Small intestine (tissue), 7 donors: ENCODE results near the gene MCMBP. TPM values are rescaled to one million over a fixed set of nuclear protein-coding genes. Genes with fewer than 3 reads are reported as not detected.

Experiments
- DNase-seq, 2 donors: peaks; one replicate each; pipeline versions ENCODE4 v3.0.0 to v3.0.0-alpha.2; 2013
- FAIRE-seq: peaks from 2 replicates; lab custom pipeline; 2012; peaks lifted over from hg19 to GRCh38; lab: Jason Lieb, UNC
- H3K27ac ChIP-seq, 3 donors: one replicate each; pipeline ENCODE4 v1.5.1; 2013; ENCODE audit warnings: low read length in 2 of 3, mild to moderate bottlenecking in 2 of 3, control low read depth in 1 of 3, inconsistent platforms in 1 of 3, low read depth in 1 of 3, moderate library complexity in 1 of 3
- H3K27me3 ChIP-seq, 3 donors: one replicate each; pipeline ENCODE4 v1.6.1; 2013; ENCODE audit warnings: low read length in 3 of 3, inconsistent platforms in 1 of 3; ENCODE audit not compliant: control insufficient read depth in 3 of 3, insufficient read depth in 3 of 3
- H3K36me3 ChIP-seq, 3 donors: one replicate each; pipeline ENCODE4 v1.6.1; 2013; ENCODE audit warnings: low read length in 3 of 3, inconsistent platforms in 1 of 3, low read depth in 1 of 3, mild to moderate bottlenecking in 1 of 3, moderate library complexity in 1 of 3; ENCODE audit not compliant: control insufficient read depth in 3 of 3, insufficient read depth in 2 of 3
- H3K4me1 ChIP-seq, 3 donors: one replicate each; pipeline ENCODE4 v1.6.1; 2013; ENCODE audit warnings: low read length in 2 of 3, inconsistent platforms in 1 of 3, low read depth in 1 of 3, mild to moderate bottlenecking in 1 of 3, moderate library complexity in 1 of 3; ENCODE audit not compliant: control insufficient read depth in 3 of 3, insufficient read depth in 2 of 3
- H3K4me3 ChIP-seq, 3 donors: one replicate each; pipeline ENCODE4 v1.5.1; 2013; ENCODE audit warnings: low read length in 3 of 3, control low read depth in 1 of 3, inconsistent platforms in 1 of 3, low read depth in 1 of 3, mild to moderate bottlenecking in 1 of 3, moderate library complexity in 1 of 3
- H3K9me3 ChIP-seq, 2 donors: one replicate each; pipeline ENCODE4 v1.6.1; 2013; ENCODE audit warnings: low read depth in 1 of 2, low read length in 1 of 2; ENCODE audit not compliant: control insufficient read depth in 2 of 2, insufficient read depth in 1 of 2
- WGBS, 3 donors: extraction: QIAGEN DNeasy Blood & Tissue Kit; methylation state at CpG; one replicate each; pipeline ENCODE4 v1.1.7; 2013; 5-methylcytosine and 5-hydroxymethylcytosine counted together
- polyA plus RNA-seq, 4 donors: library from polyadenylated mRNA; stranded (reverse) in 3 of 4; unstranded in 1 of 4; fragments of 200-250 nt in 3 of 4; fragments of 120-200 nt in 1 of 4; gene quantifications; one replicate each; pipeline versions ENCODE4 v1.2.1 to v1.2.3, GENCODE V29; 2013
- donor health status: healthy with polysubstance abuse.
- donor health status: control.
- donor health status: control.
- donor health status: Bipolar disorder and iron deficiency.
- donor health status: healthy.

MCMBP gene
- polyA plus RNA-seq, 4 donors = 21.5 to 37.6 (median 25.8) TPM

GRCh38 chr10:119834188-119834587 is 38.5 kb downstream of the MCMBP start:
- Histone ChIP-seq H3K36me3 (peaks cover 17 to 46% (median 37%) of the 10 kb centered on the region in 3 donors), H3K27me3 (no peaks in the 10 kb centered on the region), H3K9me3 (no peaks in the 10 kb centered on the region), H3K4me1 (no peaks in the 10 kb centered on the region), H3K27ac (no peak overlapping the region), H3K4me3 (no peak overlapping the region)
- WGBS, 3 donors = 81 to 84% (median 83%) methylated on average over 4 of the region's 4 CpGs
- no peak for DNase-seq
- no peak for FAIRE-seq

GRCh38 chr10:119832951-119833350 is 39.7 kb downstream of the MCMBP start:
- Histone ChIP-seq H3K27me3 (no peaks in the 10 kb centered on the region), H3K4me3 (no peak overlapping the region), H3K9me3 (no peaks in the 10 kb centered on the region), H3K36me3 (peaks cover 14 to 49% (median 32%) of the 10 kb centered on the region in 3 donors), H3K27ac (no peak overlapping the region), H3K4me1 (no peaks in the 10 kb centered on the region)
- WGBS, 3 donors = 85 to 89% (median 86%) methylated on average over 2 of the region's 2 CpGs
- DNase-seq (no peak), FAIRE-seq (no peak)

GRCh38 chr10:119831656-119832055 is 41.0 kb downstream of the MCMBP start:
- H3K36me3 ChIP-seq = peaks cover 14 to 44% (median 34%) of the 10 kb centered on the region in 3 donors
- FAIRE-seq = no peak

GRCh38 chr10:119830851-119831250 is 41.8 kb downstream of the MCMBP start:
- Histone ChIP-seq H3K4me3 (no peak overlapping the region), H3K9me3 (no peaks in the 10 kb centered on the region), H3K4me1 (no peaks in the 10 kb centered on the region), H3K27me3 (no peaks in the 10 kb centered on the region), H3K27ac (no peak overlapping the region), H3K36me3 (peaks cover 14 to 43% (median 31%) of the 10 kb centered on the region in 3 donors)
- FAIRE-seq (no peak), DNase-seq (no peak)
- 93 to 99% (median 97%) methylated on average over 4 of the region's 4 CpGs for WGBS, 3 donors

More at GRCh38 chr10:119831656-119832055, 41.0 kb downstream of the MCMBP start:
- WGBS, 3 donors = 90 to 93% (median 91%) methylated on average over 11 of the region's 11 CpGs
- no peaks in the 10 kb centered on the region for H3K27me3 ChIP-seq
- no peak overlapping the region for H3K27ac ChIP-seq
- no peaks in the 10 kb centered on the region for H3K4me1 ChIP-seq
- no peak overlapping the region for H3K4me3 ChIP-seq
- no peak for DNase-seq
- H3K9me3 ChIP-seq = no peaks in the 10 kb centered on the region

- no peak overlapping the region for H3K27ac ChIP-seq
- H3K4me1 ChIP-seq = no peaks in the 10 kb centered on the region
- H3K36me3 ChIP-seq = peaks cover 14 to 38% (median 23%) of the 10 kb centered on the region in 3 donors
- no peak for FAIRE-seq
- WGBS, 3 donors = 87 to 90% (median 88%) methylated on average over 7 of the region's 7 CpGs
- no peaks in the 10 kb centered on the region for H3K27me3 ChIP-seq
- DNase-seq = no peak
- no peak overlapping the region for H3K4me3 ChIP-seq
- H3K9me3 ChIP-seq = no peaks in the 10 kb centered on the region
Observed at GRCh38 chr10:119829429-119829828, 43.2 kb downstream of the MCMBP start.

- H3K27ac ChIP-seq = no peak overlapping the region
- DNase-seq = no peak
- WGBS, 3 donors = 80 to 90% (median 84%) methylated on average over 4 of the region's 4 CpGs
Observed at GRCh38 chr10:119827430-119827829, 45.2 kb downstream of the MCMBP start.

GRCh38 chr10:119826771-119827170 is 45.9 kb downstream of the MCMBP start:
- no peaks in the 10 kb centered on the region for H3K27me3 ChIP-seq
- H3K4me3 ChIP-seq = no peak overlapping the region
- WGBS, 3 donors = 92 to 94% (median 94%) methylated on average over 6 of the region's 6 CpGs
- peaks cover 8 to 21% (median 14%) of the 10 kb centered on the region in 3 donors for H3K36me3 ChIP-seq
- DNase-seq (no peak), FAIRE-seq (no peak)
- no peak overlapping the region for H3K27ac ChIP-seq
- no peaks in the 10 kb centered on the region for H3K4me1 ChIP-seq
- no peaks in the 10 kb centered on the region for H3K9me3 ChIP-seq

More at GRCh38 chr10:119827430-119827829, 45.2 kb downstream of the MCMBP start:
- no peak overlapping the region for H3K4me3 ChIP-seq
- H3K36me3 ChIP-seq = peaks cover 8 to 23% (median 17%) of the 10 kb centered on the region in 3 donors
- FAIRE-seq = no peak
- H3K4me1 ChIP-seq = no peaks in the 10 kb centered on the region
- no peaks in the 10 kb centered on the region for H3K27me3 ChIP-seq
- no peaks in the 10 kb centered on the region for H3K9me3 ChIP-seq

- Histone ChIP-seq H3K27me3 (no peaks in the 10 kb centered on the region), H3K36me3 (peaks cover 8 to 10% (median 9%) of the 10 kb centered on the region in 3 donors), H3K9me3 (no peaks in the 10 kb centered on the region), H3K4me3 (no peak overlapping the region), H3K27ac (no peak overlapping the region), H3K4me1 (no peaks in the 10 kb centered on the region)
- DNase-seq (no peak), FAIRE-seq (no peak)
- 67 to 87% (median 81%) methylated on average over 3 of the region's 3 CpGs for WGBS, 3 donors
Observed at GRCh38 chr10:119824299-119824698, 48.3 kb downstream of the MCMBP start.

GRCh38 chr10:119821182-119821581 is 51.5 kb downstream of the MCMBP start:
- DNase-seq (no peak), FAIRE-seq (no peak)
- H3K36me3 ChIP-seq = peaks cover 0 to 12% (median 0%) of the 10 kb centered on the region in 3 donors
- no peaks in the 10 kb centered on the region for H3K27me3 ChIP-seq
- H3K4me1 ChIP-seq = no peaks in the 10 kb centered on the region
- H3K27ac ChIP-seq = no peak overlapping the region
- H3K9me3 ChIP-seq = peaks cover 0 to 4% of the 10 kb centered on the region in 2 donors
- no peak overlapping the region for H3K4me3 ChIP-seq
- 64 to 78% (median 76%) methylated on average over 4 of the region's 4 CpGs for WGBS, 3 donors
